Gastrocnemius medialis (tissue), 4 donors: Measurements from ENCODE around the gene EGR1.

ENCODE experiments used
- POLR2A ChIP-seq, 2 donors: fragments of 450-650 bp; IDR thresholded peaks; one replicate each; pipeline ENCODE4 v1.6.1; 2017; ENCODE audit warnings: antibody characterized with exemption in 2 of 2, mild to moderate bottlenecking in 2 of 2, moderate library complexity in 2 of 2
- TF ChIP-seq, protein P1 (sequence below), 5 experiments: fragments of 450-650 bp in 3 of 5; fragments of 200-600 bp in 2 of 5; sonication (generic) in 2 of 5; IDR thresholded peaks in 4 of 5; conservative IDR thresholded peaks in 1 of 5; 1 replicate in 4 of 5; 2 replicates in 1 of 5; pipeline ENCODE4 v1.5.1; 2016 to 2019; ENCODE audit warnings: antibody characterized with exemption in 5 of 5, mild to moderate bottlenecking in 3 of 5, moderate library complexity in 3 of 5

- TF ChIP-seq POLR2A (IDR thresholded peaks at IDR 0.05) = no peak
- TF ChIP-seq, protein P1, sequence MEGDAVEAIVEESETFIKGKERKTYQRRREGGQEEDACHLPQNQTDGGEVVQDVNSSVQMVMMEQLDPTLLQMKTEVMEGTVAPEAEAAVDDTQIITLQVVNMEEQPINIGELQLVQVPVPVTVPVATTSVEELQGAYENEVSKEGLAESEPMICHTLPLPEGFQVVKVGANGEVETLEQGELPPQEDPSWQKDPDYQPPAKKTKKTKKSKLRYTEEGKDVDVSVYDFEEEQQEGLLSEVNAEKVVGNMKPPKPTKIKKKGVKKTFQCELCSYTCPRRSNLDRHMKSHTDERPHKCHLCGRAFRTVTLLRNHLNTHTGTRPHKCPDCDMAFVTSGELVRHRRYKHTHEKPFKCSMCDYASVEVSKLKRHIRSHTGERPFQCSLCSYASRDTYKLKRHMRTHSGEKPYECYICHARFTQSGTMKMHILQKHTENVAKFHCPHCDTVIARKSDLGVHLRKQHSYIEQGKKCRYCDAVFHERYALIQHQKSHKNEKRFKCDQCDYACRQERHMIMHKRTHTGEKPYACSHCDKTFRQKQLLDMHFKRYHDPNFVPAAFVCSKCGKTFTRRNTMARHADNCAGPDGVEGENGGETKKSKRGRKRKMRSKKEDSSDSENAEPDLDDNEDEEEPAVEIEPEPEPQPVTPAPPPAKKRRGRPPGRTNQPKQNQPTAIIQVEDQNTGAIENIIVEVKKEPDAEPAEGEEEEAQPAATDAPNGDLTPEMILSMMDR (IDR thresholded peaks at IDR 0.05 in 4 of 5, conservative IDR thresholded peaks at IDR 0.05 in 1 of 5) = no peak
These were observed 40.2 kb upstream of the EGR1 start for GRCh38 chr5:138425079-138425478.
